Frontal cortex (tissue), 4 donors: ENCODE data around the gene RMC1. TPM values are rescaled to one million over a fixed set of nuclear protein-coding genes. Genes with fewer than 3 reads are reported as not detected.
"Not testable (repeated sequence)": the region's sequence is repeated elsewhere in the genome, so short reads cannot be mapped to it uniquely, and the experiment has no call there.

Experiments used
- DNase-seq, 2 donors: peaks; one replicate each; pipeline ENCODE4 v3.0.0; 2012; ENCODE audit warnings: low spot score in 2 of 2
- FAIRE-seq: peaks from 2 replicates; lab custom pipeline; 2012; peaks lifted over from hg19 to GRCh38; lab: Jason Lieb, UNC
- total RNA-seq: library from RNA; depleted of rRNA; stranded (reverse); fragments of >200 nt; gene quantifications from one replicate; pipeline ENCODE4 v1.2.3, GENCODE V29; 2014
- donor health status: control.
- donor health status: control.
- donor health status: control.

RMC1 gene
- 44.8 TPM for total RNA-seq

- FAIRE-seq (no peak), DNase-seq (peak; percentile 95 to 97)
Measured at GRCh38 chr18:23503038-23503962, at the start of gene RMC1. RMC1 (plus strand) TSS chr18:23503511; CDS start chr18:23503619, 108 bp downstream.

GRCh38 chr18:23453680-23454058 lies 49.6 kb upstream of the RMC1 start:
- DNase-seq (peak in 1 of 2 donors; percentile 15), FAIRE-seq (no peak)

GRCh38 chr18:23456835-23457234 lies 46.5 kb upstream of the RMC1 start:
- FAIRE-seq, result no peak

GRCh38 chr18:23458830-23459529 lies 44.3 kb upstream of the RMC1 start:
- FAIRE-seq, result no peak

More at GRCh38 chr18:23456835-23457234, 46.5 kb upstream of the RMC1 start:
- DNase-seq, result no peak

GRCh38 chr18:23459530-23459921 lies 43.8 kb upstream of the RMC1 start:
- DNase-seq, result no peak
- no peak for FAIRE-seq

More at GRCh38 chr18:23458830-23459529, 44.3 kb upstream of the RMC1 start:
- no peak for DNase-seq

GRCh38 chr18:23460285-23461273 lies 42.7 kb upstream of the RMC1 start:
- no peak for DNase-seq
- FAIRE-seq, result no peak

- DNase-seq (no peak), FAIRE-seq (no peak)
Measured at GRCh38 chr18:23462876-23463275, 40.4 kb upstream of the RMC1 start.

GRCh38 chr18:23468753-23469459 lies 34.4 kb upstream of the RMC1 start:
- no peak for FAIRE-seq

GRCh38 chr18:23470620-23471387 lies 32.5 kb upstream of the RMC1 start:
- DNase-seq (no peak), FAIRE-seq (no peak)

More at GRCh38 chr18:23468753-23469459, 34.4 kb upstream of the RMC1 start:
- DNase-seq, result no peak

GRCh38 chr18:23471486-23471885 lies 31.8 kb upstream of the RMC1 start:
- FAIRE-seq, result no peak
- no peak for DNase-seq

- FAIRE-seq, result no peak
- no peak for DNase-seq
Measured at GRCh38 chr18:23479829-23480505, 23.3 kb upstream of the RMC1 start.

- FAIRE-seq (no peak), DNase-seq (no peak)
Measured at GRCh38 chr18:23484561-23485182, 18.6 kb upstream of the RMC1 start.

- FAIRE-seq, result no peak
- DNase-seq, result no peak
Measured at GRCh38 chr18:23485386-23485785, 17.9 kb upstream of the RMC1 start.

GRCh38 chr18:23487738-23488570 lies 15.4 kb upstream of the RMC1 start:
- no peak for DNase-seq
- no peak for FAIRE-seq

- not testable (repeated sequence) for FAIRE-seq, DNase-seq
Measured at GRCh38 chr18:23489586-23489985, 13.7 kb upstream of the RMC1 start.

- no peak for FAIRE-seq
- no peak for DNase-seq
Measured at GRCh38 chr18:23493654-23494053, 9.7 kb upstream of the RMC1 start.

- DNase-seq (no peak), FAIRE-seq (no peak)
Measured at GRCh38 chr18:23494992-23495391, 8.3 kb upstream of the RMC1 start.
